GM10847 (cell line): ENCODE data around the gene STK39.

Experiments
- POLR2A ChIP-seq: IDR thresholded peaks from 2 replicates; pipeline ENCODE4 v1.6.1; 2011; ENCODE audit not compliant: insufficient read length; ENCODE audit errors: extremely low read depth

STK39 gene

DNA sequence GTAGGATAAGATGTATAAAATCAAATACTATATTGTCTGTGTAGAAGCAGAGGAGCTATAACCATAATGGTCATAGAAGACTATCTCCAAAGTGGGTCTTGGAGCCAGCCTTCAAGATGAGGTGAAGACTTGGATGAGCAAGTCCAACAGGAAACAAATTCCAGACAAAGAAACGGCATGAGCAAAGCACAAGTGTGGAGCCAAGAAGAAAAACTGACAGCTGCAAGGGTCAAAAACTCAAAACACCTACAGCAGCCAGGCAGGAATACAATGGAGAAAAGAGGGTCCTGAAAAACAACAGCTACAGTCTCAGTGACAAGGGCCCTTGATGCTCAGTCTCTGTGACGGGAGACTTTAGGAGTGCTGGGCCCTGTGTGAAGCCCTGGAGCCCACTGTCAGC lies 102.4 kb downstream of the STK39 start:
- no peak for TF ChIP-seq POLR2A

DNA sequence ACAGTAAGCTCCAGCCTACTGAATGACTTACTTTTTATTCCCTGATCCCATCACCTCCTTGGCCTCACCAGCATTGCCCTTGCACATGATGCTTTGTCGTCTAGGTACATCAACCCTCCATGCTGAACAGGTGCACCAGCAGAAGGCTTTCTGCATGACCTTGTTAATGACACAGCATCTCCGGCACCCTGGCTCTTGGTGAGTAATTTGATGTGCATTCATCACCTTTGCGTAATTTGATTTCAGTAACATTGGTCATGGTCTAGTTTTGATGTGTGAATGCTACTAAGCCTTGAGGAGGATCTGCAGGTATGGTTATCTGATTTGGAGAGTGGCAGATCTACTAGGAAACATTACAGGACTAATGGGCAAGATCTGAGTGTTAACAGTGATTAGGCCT lies 103.6 kb downstream of the STK39 start:
- no peak for TF ChIP-seq POLR2A

DNA sequence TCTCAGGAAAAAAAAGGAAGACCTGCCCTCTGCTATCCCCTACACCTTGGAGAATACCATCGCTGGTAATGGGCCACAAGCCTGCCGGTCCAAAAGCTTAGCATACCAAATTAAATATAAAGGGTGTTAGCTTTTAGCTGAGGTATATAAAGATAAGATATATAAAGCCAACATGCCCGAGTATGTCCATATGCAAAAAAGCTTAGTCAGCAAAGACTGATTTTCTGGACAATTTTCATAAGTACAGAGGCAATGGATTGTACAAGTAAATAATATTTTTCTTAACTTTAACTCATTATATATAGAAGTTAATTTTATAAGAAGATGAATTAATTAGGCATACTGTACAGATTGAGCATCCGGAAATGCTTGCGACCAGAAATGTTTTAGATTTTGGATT lies 106.5 kb downstream of the STK39 start:
- no peak for TF ChIP-seq POLR2A

DNA sequence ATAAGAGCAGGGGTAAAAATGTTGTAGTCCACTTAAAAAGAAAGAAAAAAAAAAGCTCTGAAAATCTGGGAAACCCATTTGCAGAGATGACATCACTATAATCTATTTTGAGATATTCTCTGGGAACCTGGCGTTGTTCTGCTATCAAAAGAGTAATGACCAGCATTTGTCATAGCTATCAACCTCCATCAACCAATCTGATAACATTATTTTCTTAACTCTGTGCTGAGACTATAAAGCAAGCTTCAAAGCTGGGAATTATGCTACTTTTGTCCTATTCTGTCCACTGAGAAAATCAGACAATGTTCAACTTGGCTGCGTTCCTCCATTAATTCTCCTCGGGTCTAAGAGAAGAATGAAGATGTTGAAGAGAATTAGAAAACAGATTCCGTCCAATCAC lies 107.5 kb downstream of the STK39 start:
- no peak for TF ChIP-seq POLR2A

DNA sequence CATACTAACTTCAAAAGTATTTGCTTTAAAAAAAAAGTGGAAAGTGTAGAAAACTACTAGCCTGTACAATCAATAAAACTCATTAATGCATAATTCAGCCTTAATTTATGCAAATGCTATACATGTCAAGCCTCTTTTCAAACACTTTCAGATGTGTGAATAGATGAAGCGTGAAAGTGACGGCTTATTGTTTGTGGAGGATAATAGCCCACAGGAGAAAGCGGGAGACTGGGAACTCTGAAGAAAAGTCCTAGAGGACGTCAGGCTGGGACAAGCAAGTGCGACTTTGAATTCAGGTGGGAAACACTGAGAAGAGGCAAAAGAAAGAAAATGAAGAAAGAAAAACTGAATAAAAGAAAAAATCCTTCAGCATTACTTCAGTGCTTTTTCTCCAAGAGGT lies 108.5 kb downstream of the STK39 start:
- no peak for TF ChIP-seq POLR2A

DNA sequence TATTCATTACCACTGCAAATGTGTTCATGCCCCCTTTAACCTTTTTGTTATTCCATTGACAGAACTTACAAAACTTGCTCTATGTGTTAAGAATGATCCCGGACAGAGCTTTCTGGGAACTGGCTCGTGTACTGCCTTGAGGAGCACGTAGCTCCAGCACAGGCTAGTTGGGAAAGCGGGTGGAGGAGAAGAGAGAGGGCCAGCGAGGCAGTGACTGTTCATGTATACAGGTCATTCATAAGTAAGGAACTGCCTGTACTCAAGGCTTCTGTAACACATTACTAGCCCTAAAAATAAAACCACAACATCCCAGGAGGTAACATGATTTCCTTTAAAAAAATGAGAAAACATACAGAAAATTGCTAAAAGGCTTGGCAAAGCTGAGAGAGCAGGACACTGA lies 109.0 kb downstream of the STK39 start:
- TF ChIP-seq POLR2A, result no peak

DNA sequence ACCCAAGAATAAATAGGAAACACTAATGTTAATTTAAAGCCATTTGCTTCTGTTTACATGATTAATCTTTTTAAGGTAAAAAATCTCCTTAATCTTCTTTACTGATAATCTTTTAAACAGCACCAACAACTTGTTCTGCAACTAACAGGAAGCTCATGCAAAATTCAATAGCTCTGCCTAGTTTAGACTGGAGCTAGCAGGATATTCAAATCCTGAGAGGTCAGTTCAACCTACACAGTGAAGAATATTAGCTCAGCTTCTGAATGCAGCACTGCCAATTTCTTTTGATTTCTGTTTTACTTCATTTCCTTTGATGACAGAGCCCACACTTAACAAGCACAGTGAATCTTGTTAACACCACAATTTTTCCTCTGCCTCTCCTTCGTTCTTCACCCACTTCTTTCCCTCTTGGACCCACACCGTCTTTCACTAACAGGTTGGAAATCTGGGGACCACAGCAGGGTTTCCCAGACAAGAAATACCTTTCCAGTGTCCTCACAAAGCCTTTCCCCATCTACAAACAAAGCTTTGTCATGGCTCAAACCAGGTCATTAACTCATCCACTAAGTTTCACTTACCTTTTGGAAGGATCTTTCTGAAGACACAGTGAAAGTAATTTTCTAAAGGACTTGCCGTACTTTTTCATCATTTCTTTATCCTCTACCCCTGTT lies 109.8 kb downstream of the STK39 start:
- no peak for TF ChIP-seq POLR2A

DNA sequence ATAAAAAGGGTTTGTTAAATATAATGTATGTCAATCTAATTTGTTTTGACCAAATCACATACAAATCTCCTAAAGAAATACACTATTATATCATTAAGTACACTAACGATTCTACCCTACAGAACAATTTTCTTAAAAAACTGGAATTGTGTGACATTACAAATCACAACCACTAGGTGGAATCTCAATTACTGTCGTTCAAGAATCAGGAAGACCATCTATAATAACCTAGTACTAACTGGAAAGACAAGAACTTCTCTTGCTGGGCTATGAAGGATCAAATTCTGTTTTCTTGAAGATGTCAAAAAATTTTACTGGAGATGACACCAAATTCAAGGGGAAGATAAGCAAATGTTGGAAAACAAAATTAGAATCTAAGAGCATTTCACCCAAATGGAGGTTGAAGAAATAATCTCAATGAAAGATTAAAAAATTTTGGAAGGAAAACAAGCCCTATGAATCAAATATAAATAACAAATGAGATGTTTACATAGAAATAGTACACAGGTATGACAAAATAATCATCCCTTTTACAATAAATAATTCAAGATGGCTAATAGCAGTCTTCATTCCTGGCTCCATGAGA lies 110.9 kb downstream of the STK39 start:
- no peak for TF ChIP-seq POLR2A

DNA sequence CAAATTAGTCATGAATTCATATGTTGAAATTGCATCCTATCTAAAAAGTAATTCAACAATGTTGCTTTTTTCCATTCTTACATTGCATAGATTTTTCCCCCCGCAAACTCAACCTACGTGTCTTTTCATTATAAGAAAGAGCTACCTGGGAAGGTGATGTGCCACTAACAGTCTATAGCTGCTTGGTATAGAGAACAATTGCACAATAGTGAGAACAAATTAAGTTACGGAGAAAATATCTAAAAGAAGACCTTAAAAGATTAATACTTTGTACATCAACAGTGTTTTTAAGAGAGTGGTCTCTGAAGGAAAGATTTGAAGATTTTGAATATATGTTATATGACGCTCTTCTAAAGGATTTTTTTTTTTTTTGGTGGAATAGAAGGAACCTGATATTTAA lies 111.8 kb downstream of the STK39 start:
- TF ChIP-seq POLR2A, result no peak

DNA sequence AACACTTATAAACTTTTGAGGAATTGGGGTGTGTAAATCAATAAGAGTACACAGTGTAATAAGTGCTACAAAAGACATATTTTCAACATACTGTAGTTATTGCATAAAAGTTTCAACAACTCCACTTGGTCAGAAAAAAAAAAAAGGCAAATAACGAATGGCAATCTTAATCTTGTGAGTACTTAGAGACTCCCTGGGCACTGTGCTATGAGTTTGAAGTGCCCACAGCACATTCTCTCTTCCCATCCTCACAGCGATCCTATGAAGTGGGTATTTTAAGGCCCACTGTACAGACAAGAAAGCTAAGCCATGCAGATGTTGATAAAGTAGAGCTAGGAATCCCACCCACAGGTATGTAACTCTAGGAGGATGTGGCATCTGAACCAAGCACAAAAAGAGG lies 112.3 kb downstream of the STK39 start:
- TF ChIP-seq POLR2A, result no peak

DNA sequence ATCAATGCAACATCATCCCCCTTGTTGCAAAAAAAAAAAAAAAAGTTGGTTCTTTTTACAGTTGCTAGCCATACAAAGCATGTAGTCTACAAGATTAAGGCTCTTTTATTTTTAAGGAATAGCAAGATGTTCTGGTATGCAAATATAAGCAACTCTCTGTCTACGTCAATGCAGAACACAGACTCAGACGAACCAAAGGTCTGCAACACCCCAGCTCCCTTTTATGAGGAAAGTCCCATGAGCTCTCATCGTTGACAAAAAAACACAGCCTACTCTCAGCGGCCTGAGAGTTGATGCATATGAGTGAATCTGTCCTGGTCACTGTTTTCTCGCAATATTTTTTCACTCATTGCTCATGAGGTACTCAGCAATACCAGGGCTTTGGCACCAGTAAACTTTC lies 112.9 kb downstream of the STK39 start:
- TF ChIP-seq POLR2A, result no peak

DNA sequence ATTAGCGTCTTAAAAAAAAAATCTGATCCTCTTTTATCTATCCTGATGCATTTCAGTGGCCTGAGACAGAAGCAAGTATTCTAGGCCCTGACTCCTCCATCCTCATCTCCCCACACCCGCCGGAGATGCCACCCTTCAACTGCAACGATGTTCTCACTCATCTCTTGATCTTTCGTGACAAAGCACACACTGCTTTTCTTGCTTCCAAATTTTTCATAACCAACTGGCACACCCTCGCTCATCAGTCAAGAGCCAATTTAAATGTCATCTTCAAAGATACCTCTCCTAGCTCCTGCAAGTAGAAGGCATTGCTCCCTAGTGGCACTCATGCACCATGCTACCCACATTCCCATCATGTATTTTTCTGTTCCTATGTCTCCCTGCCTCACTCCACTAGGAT lies 115.0 kb downstream of the STK39 start:
- TF ChIP-seq POLR2A, result no peak

DNA sequence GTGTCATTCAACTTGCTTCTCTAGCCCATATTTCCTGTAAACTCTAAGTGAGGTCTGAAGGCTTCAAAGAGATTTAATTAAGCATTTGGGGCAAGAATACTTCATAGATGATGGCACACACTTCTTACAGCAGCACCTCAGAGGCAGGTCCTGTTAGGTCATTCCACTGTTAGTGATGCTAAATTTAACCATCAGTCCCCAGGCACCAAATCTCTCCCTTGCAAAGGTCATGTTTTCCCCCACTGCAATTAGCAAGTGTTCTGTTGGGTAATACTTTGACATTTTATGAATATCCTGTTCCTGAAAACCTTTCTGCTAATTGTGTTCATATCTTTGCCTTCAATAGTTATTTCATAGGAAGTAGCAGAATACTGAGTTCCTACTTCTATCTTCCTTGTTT lies 117.0 kb downstream of the STK39 start:
- TF ChIP-seq POLR2A, result no peak

DNA sequence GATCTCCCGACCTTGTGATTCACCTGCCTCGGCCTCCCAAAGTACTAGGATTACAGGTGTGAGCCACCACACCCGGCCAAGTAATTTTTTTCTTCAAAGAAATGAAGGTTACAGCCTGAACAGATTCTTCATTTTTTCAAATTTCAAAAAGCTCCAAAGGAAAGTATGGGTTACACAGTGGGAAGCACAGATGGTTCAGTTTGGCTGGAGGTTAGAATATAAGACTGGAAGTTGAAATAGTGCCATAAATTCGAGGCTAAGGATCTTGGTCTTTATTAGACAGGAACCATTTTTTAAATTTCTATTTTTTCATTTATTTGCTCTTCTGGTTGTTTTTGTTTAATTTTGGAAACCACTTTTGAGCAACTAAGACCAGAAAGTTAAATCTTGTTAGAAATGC lies 120.0 kb downstream of the STK39 start:
- no peak for TF ChIP-seq POLR2A

DNA sequence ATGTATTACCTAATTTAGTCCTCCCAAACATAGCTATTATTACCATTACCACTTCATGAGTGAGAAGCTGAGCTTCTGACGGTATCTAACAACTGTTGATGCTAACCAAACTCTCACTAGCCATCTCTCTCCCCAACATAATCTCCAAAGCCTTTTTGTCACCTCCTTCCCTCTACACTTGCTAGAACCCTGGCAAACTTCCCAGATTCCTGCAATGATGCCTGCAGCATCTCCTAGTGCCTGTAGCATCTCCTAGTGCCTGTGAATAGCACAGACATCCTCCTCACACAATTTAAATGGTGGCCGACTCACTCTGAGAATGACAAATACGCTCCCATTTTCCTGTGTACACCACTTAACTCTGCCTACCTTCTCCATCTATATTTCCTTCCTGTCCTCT lies 126.7 kb downstream of the STK39 start:
- no peak for TF ChIP-seq POLR2A

DNA sequence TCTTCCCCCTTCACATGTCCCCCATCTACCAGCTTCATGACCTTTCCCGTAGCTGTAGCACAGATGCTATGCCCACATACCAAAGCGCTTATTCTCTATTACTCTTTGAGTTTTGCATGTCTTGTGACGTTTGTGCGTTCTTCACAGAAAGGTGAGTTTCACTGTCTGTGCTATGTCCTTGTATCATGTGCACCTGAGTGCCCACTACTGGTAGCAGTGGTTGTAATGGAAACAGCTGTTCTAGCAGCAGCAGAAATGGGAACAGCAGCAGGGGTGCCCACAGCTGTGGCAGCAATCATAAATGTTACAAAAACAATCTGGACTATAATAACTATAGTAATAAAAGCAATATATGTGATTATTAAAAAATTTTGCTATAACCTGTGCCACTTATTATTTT lies 127.1 kb downstream of the STK39 start:
- no peak for TF ChIP-seq POLR2A

DNA sequence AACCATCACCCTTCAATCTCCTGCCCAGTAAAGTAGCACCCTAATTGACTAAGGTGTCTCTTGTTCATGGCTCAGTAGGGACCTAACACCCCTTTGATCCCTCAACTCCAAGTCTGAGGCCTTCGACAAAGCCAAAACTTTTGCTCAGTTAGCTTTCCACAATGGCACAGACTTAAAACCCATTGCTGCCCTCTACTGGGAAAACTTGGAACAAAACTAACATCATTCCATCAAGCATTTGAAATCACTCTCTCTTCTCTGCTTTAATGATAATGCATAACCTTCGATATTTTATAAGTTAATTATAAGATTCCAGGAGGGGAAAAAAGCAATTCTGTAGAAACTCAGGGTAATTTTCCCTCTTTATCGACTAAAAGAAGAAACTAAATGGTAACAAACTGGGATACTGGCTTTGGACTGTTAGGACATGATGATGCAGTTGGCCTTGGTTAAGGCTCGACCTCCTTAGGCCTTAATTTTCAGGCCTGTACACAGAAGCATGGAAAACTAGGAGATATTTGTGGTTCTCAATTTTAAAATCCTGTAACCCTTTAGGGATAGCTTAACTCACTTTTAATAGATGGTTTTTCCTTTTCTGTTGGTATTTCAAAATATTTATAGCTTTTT lies 127.8 kb downstream of the STK39 start:
- no peak for TF ChIP-seq POLR2A

DNA sequence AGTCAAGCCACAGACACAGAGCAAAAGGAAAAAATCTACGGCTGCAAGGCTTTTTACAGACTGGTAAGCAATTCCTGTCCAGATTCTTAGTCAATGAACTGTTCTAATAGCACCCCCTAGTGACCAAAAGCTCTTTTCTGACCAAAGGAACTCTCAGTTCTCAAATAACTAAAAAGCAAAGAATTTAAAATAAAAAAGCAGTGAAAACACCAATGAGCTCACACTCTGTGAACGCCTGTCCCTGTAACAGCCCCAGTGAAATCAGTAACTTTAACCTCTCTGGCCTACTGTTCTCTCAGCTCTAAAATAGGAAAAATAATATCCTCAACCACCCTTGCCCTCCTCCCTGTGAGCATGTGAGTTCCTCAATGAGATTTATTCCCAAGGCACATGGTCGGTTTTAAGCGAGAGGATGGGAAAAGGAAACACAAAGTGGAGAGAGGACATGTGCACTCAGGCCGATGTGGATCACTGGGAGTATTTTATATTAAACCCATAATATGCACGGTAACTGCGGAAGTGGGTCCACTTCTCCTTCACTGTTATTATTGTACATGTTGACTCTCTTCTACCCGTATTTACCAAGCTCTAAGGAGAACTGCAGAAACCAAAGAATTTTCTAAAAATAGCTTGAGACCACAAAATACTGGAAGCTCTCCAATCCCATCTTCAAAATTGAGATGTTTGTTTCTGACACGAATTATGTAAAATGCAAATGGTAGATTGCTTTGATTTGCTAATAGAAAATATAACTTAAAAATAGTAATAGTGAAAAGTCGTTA lies 128.5 kb downstream of the STK39 start:
- no peak for TF ChIP-seq POLR2A
